Epithelial cell of proximal tubule (primary cell): ENCODE measurements around the gene ACSL5. TPM values are rescaled to one million over a fixed set of nuclear protein-coding genes. Genes with fewer than 3 reads are reported as not detected.
"Not testable (repeated sequence)": the region's sequence is repeated elsewhere in the genome, so short reads cannot be mapped to it uniquely, and the experiment has no call there.

Experiments used
- DNase-seq: peaks from one replicate; pipeline ENCODE4 v3.0.0-alpha.2; 2011; ENCODE audit warnings: low read depth
- H3K4me3 ChIP-seq: 2 replicates; pipeline ENCODE4 v1.5.1; 2011; ENCODE audit warnings: low read depth, mild to moderate bottlenecking, low read length
- CTCF ChIP-seq: conservative IDR thresholded peaks from 2 replicates; pipeline ENCODE4 v1.5.1; 2012; ENCODE audit warnings: low read depth, mild to moderate bottlenecking, low read length
- total RNA-seq: library from RNA; depleted of rRNA; stranded (reverse); fragments of >200 nt; gene quantifications from 2 replicates; pipeline ENCODE4 v1.2.3, GENCODE V29; 2015

Gene ACSL5
- total RNA-seq, 1 donor from 2014 or later = 3.1 TPM

GRCh38 chr10:112366992-112367391 is 6.9 kb upstream of the ACSL5 start:
- no peak overlapping the region for H3K4me3 ChIP-seq
- DNase-seq = no peak
- no peak for TF ChIP-seq CTCF

- H3K4me3 ChIP-seq = no peak overlapping the region
- DNase-seq = no peak
- no peak for TF ChIP-seq CTCF
These were observed 6.4 kb upstream of the ACSL5 start for GRCh38 chr10:112367516-112367915.

DNA sequence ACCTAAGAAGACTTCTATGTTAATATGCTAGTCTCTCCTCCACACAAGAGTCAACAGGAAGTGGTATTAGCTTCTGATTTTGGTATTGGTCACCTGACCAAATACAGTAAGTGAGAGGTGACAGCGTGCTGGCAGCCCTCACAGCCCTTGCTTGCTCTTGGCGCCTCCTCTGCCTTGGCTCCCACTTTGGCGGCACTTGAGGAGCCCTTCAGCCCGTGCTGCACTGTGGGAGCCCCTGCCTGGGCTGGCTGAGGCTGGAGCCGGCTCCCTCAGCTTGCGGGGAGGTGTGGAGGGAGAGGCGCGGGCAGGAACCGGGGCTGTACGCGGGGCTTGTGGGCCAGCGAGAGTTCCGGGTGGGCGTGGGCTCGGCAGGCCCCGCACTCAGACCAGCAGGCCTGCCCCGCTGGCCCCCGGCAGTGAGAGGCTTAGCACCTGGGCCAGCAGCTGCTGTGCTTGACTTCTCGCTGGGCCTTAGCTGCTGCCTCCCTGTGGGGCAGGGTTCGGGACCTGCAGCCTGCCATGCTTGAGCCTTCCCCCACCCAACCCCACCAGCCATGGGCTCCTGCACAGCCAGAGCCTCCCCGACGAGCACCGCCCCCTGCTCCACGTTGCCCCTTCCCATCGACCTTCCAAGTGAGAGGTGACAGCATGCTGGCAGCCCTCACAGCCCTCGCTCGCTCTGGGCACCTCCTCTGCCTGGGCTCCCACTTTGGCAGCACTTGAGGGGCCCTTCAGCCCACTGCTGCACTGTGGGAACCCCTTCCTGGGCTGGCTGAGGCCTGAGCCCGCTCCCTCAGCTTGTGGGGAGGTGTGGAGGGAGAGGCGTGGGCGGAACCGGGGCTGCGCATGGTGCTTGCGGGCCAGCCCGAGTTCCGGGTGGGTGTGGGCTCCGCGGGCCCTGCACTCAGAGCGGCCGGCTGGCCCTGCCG is 4.2 kb upstream of the ACSL5 start:
- no peak for TF ChIP-seq CTCF
- H3K4me3 ChIP-seq = no peak overlapping the region
- DNase-seq = no peak

- H3K4me3 ChIP-seq = no peak overlapping the region
- TF ChIP-seq CTCF = no peak
- DNase-seq = no peak
These were observed 3.5 kb upstream of the ACSL5 start for GRCh38 chr10:112370424-112370819.

DNA sequence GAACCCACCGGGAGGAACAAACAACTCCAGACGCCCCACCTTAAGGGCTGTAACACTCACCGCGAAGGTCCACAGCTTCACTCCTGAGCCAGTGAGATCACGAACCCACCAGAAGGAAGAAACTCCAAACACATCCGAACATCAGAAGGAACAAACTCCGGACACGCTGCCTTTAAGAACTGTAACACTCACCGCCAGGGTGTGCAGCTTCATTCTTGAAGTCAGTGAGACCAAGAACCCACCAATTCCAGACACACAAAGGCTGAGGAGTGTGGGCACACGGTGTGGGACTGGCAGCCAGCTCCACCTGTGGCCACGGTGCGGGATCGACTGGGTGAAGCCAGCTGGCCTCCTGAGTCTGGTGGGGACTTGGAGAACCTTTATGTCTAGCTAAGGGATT is 2.6 kb upstream of the ACSL5 start:
- DNase-seq, H3K4me3 ChIP-seq: not testable (repeated sequence)

DNA sequence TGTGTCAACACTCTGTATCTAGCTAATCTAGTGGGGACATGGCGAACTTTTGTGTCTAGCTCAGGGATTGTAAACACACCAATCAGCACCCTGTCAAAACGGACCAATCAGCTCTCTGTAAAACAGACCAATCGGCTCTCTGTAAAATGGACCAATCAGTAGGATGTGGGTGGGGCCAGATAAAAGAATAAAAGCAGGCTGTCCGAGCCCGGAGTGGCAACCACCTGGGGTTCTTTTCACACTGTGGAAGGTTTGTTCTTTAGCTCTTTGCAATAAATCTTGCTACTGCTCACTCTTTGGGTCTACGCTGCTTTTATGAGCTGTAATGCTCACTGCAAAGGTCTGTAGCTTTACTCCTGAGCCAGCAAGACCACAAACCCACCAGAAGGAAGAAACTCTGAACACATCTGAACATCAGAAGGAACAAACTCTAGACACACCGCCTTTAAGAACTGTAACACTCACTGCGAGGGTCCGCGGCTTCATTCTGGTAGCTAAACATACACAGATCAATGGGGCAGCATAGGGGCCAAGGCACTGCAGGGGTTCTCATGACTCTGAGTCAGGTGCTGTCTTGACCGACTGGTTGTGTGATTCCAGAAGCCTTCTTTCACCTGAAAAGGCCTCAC is 1.6 kb upstream of the ACSL5 start:
- not testable (repeated sequence) for H3K4me3 ChIP-seq, DNase-seq

- H3K4me3 ChIP-seq = no peak overlapping the region
- no peak for DNase-seq
- no peak for TF ChIP-seq CTCF
These were observed 1.0 kb downstream of the ACSL5 start for GRCh38 chr10:112374724-112375541.
